Amniotic stem cell (primary cell): ENCODE results near the gene SEPTIN8.

Source experiments
- DNase-seq: peaks from one replicate; lab custom pipeline; 2025; lab: John Stamatoyannopoulos, UW

SEPTIN8 gene

GRCh38 chr5:132777209-132778069 lies at the start of gene SEPTIN8:
TSS of gene SEPTIN8 (minus strand) at chr5:132777239. CDS start at chr5:132777137, 102 bp downstream.
- peak; percentile 20 for DNase-seq

- DNase-seq = no peak
Observed at GRCh38 chr5:132826424-132827082, 49.5 kb upstream of the SEPTIN8 start.

- DNase-seq = no peak
Observed at GRCh38 chr5:132825834-132826391, 48.9 kb upstream of the SEPTIN8 start.

GRCh38 chr5:132825033-132825833 lies 48.2 kb upstream of the SEPTIN8 start:
- no peak for DNase-seq

- no peak for DNase-seq
Observed at GRCh38 chr5:132824426-132824825, 47.4 kb upstream of the SEPTIN8 start.

GRCh38 chr5:132823481-132824050 lies 46.5 kb upstream of the SEPTIN8 start:
- no peak for DNase-seq

- DNase-seq = no peak
Observed at GRCh38 chr5:132822650-132823480, 45.8 kb upstream of the SEPTIN8 start.

GRCh38 chr5:132821791-132822190 lies 44.8 kb upstream of the SEPTIN8 start:
- DNase-seq = no peak

GRCh38 chr5:132821350-132821749 lies 44.3 kb upstream of the SEPTIN8 start:
- DNase-seq = no peak

GRCh38 chr5:132820162-132820754 lies 43.2 kb upstream of the SEPTIN8 start:
- peak; percentile 89 for DNase-seq

GRCh38 chr5:132819468-132819867 lies 42.4 kb upstream of the SEPTIN8 start:
- no peak for DNase-seq

GRCh38 chr5:132817011-132817410 lies 40.0 kb upstream of the SEPTIN8 start:
- DNase-seq = no peak

- no peak for DNase-seq
Observed at GRCh38 chr5:132816554-132816953, 39.5 kb upstream of the SEPTIN8 start.

GRCh38 chr5:132816083-132816482 lies 39.0 kb upstream of the SEPTIN8 start:
- DNase-seq = no peak

GRCh38 chr5:132815454-132815853 lies 38.4 kb upstream of the SEPTIN8 start:
- DNase-seq = no peak

- DNase-seq = no peak
Observed at GRCh38 chr5:132814503-132815294, 37.7 kb upstream of the SEPTIN8 start.

- no peak for DNase-seq
Observed at GRCh38 chr5:132813599-132814502, 36.8 kb upstream of the SEPTIN8 start.

GRCh38 chr5:132812781-132813598 lies 36.0 kb upstream of the SEPTIN8 start, which contains the start of gene SOWAHA:
TSS of gene SOWAHA (plus strand) at chr5:132813302. CDS start at chr5:132813622, 320 bp downstream.
- DNase-seq = no peak
